Prostate gland (tissue), 2 donors: ENCODE measurements around the gene FNBP1. TPM values are rescaled to one million over a fixed set of nuclear protein-coding genes. Genes with fewer than 3 reads are reported as not detected.

Source experiments
- DNase-seq: peaks from one replicate; pipeline ENCODE4 v3.0.0-alpha.2; 2019; ENCODE audit warnings: low spot score
- H3K27ac ChIP-seq, 2 donors: fragments of 200-600 bp; sonication (generic); 2 replicates each; pipeline ENCODE4 v1.5.1; 2017 to 2019
- H3K27me3 ChIP-seq: fragments of 200-600 bp; sonication (generic); replicated peaks from 2 replicates; pipeline ENCODE4 v1.5.1; 2019; ENCODE audit not compliant: insufficient read depth
- H3K36me3 ChIP-seq, 2 donors: fragments of 200-600 bp; sonication (generic); 1 replicate in 1 of 2; 2 replicates in 1 of 2; pipeline versions ENCODE4 v1.5.1 to v1.8.1; 2017 to 2019
- H3K4me1 ChIP-seq: fragments of 200-600 bp; sonication (generic); replicated peaks from 2 replicates; pipeline ENCODE4 v1.5.1; 2019
- H3K4me3 ChIP-seq, 2 donors: fragments of 200-600 bp; sonication (generic); 2 replicates each; pipeline ENCODE4 v1.5.1; 2017 to 2019
- H3K9me3 ChIP-seq: fragments of 200-600 bp; sonication (generic); 2 replicates; pipeline ENCODE4 v1.5.1; 2017
- CTCF ChIP-seq, 4 experiments: fragments of 200-600 bp in 2 of 4; fragments of 450-650 bp in 2 of 4; sonication (generic) in 2 of 4; IDR thresholded peaks; 1 replicate in 3 of 4; 2 replicates in 1 of 4; pipeline ENCODE4 v1.5.1; 2016 to 2019; ENCODE audit warnings: antibody characterized with exemption in 4 of 4, mild to moderate bottlenecking in 2 of 4, moderate library complexity in 2 of 4
- POLR2A ChIP-seq: fragments of 450-650 bp; IDR thresholded peaks from one replicate; pipeline ENCODE4 v1.6.1; 2016; ENCODE audit warnings: antibody characterized with exemption, mild to moderate bottlenecking
- POLR2AphosphoS5 ChIP-seq: sonication (generic); formaldehyde crosslinking; IDR thresholded peaks from one replicate; pipeline ENCODE4 v1.6.1; 2017; ENCODE audit warnings: antibody characterized with exemption
- WGBS: methylation state at CpG from one replicate; pipeline ENCODE4 v1.1.5; 2018; 5-methylcytosine and 5-hydroxymethylcytosine counted together
- intact Hi-C: fragments of 100-400 bp; cut with DNase I; formaldehyde crosslinking; loops from one replicate; pipeline ENCODE4 v1.14.2; 2022
- total RNA-seq, 2 donors: library from RNA; depleted of rRNA; stranded (reverse); fragments of >200 nt; gene quantifications; one replicate each; pipeline ENCODE4 v1.1.0, GENCODE V29; 2016

FNBP1 gene
- total RNA-seq, 2 donors from 2014 or later = 34.6 to 93.7 TPM

GRCh38 chr9:129900263-129901027 is 142.5 kb downstream of the FNBP1 start:
- Histone ChIP-seq H3K4me3 (no peak overlapping the region), H3K9me3 (no peaks in the 10 kb centered on the region), H3K27me3 (no peaks in the 10 kb centered on the region), H3K27ac (no peak overlapping the region), H3K4me1 (no peaks in the 10 kb centered on the region), H3K36me3 (peaks cover 0 to 12% of the 10 kb centered on the region in 2 donors)
- intact Hi-C loops = no loop called here
- no peak for DNase-seq
- TF ChIP-seq POLR2AphosphoS5 = no peak
- no peak for TF ChIP-seq POLR2A
- TF ChIP-seq CTCF (IDR thresholded peaks at IDR 0.05) = no peak
- WGBS = 94% methylated on average over 20 of the region's 20 CpGs

GRCh38 chr9:129899620-129900019 is 143.4 kb downstream of the FNBP1 start:
- no peaks in the 10 kb centered on the region for H3K27me3 ChIP-seq
- 85% methylated on average over 2 of the region's 2 CpGs for WGBS
- H3K9me3 ChIP-seq = no peaks in the 10 kb centered on the region
- TF ChIP-seq CTCF (IDR thresholded peaks at IDR 0.05) (no peak), POLR2AphosphoS5 (no peak), POLR2A (no peak)
- no peak for DNase-seq
- no peak overlapping the region for H3K27ac ChIP-seq
- H3K36me3 ChIP-seq = peaks cover 0 to 12% of the 10 kb centered on the region in 2 donors
- H3K4me3 ChIP-seq = no peak overlapping the region
- no peaks in the 10 kb centered on the region for H3K4me1 ChIP-seq
- intact Hi-C loops = no loop called here

- DNase-seq = no peak
- Histone ChIP-seq H3K36me3 (peaks cover 0 to 12% of the 10 kb centered on the region in 2 donors), H3K27ac (no peak overlapping the region), H3K4me3 (no peak overlapping the region), H3K4me1 (no peaks in the 10 kb centered on the region), H3K9me3 (no peaks in the 10 kb centered on the region), H3K27me3 (no peaks in the 10 kb centered on the region)
- 79% methylated on average over 8 of the region's 8 CpGs for WGBS
- no peak for TF ChIP-seq POLR2AphosphoS5
- no peak for TF ChIP-seq POLR2A
- TF ChIP-seq CTCF (IDR thresholded peaks at IDR 0.05) = no peak
- intact Hi-C loops = no loop called here
Observed at GRCh38 chr9:129898185-129898584, 144.8 kb downstream of the FNBP1 start.

- H3K4me1 ChIP-seq = no peaks in the 10 kb centered on the region
- no peak for DNase-seq
- H3K27ac ChIP-seq = no peak overlapping the region
- no peaks in the 10 kb centered on the region for H3K27me3 ChIP-seq
- peaks cover 0 to 12% of the 10 kb centered on the region in 2 donors for H3K36me3 ChIP-seq
- TF ChIP-seq CTCF (IDR thresholded peaks at IDR 0.05) = no peak
- no peak for TF ChIP-seq POLR2A
- TF ChIP-seq POLR2AphosphoS5 = no peak
- 91% methylated on average over 6 of the region's 6 CpGs for WGBS
- intact Hi-C loops = no loop called here
- no peaks in the 10 kb centered on the region for H3K9me3 ChIP-seq
- no peak overlapping the region for H3K4me3 ChIP-seq
Observed at GRCh38 chr9:129897263-129897662, 145.7 kb downstream of the FNBP1 start.
